B cell (primary cell): ENCODE measurements around the gene RUFY1.

Experiments
- EZH2 ChIP-seq: IDR thresholded peaks from 2 replicates; pipeline ENCODE4 v1.6.1; 2012; ENCODE audit warnings: borderline replicate concordance, low read depth, mild to moderate bottlenecking, moderate library complexity, low read length; ENCODE audit not compliant: insufficient read depth, poor library complexity, severe bottlenecking
- TF ChIP-seq, protein P1 (sequence below): fragments of 200-600 bp; IDR thresholded peaks from one replicate; pipeline ENCODE4 v1.8.0; 2022; ENCODE audit warnings: antibody characterized with exemption, mild to moderate bottlenecking

DNA sequence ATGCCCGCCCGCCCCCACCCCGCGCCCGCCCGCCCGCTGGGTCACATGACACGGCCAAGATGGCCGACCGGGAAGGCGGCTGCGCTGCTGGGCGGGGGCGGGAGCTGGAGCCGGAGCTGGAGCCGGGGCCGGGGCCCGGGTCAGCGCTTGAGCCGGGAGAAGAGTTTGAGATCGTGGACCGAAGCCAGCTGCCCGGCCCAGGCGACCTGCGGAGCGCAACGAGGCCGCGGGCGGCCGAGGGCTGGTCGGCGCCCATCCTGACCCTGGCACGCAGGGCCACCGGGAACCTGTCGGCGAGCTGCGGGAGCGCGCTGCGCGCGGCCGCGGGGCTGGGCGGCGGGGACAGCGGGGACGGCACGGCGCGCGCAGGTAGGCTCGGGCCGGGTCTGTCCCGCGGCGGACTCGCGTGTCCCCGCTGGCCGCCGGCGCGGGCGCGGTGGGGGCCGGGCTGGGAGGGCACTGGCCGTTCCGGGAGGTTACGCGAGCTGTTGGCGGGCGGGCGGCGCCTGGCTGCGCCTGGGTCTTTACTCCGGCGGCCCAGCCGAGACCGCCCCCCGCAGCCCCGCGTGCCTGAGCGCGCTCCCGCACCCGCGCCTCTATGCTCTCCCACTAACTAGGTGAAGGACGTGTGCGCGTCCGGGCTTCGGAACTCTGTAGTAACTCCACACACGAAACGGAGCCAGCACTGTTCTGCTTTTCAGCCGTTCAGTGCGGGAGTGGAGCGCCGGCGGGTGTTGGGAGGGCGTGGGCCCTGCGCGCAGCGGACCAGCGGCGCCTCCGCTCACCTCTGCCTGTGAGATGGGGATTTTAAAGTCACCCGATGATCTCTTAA lies at the start of gene RUFY1:
- TF ChIP-seq, protein P1, sequence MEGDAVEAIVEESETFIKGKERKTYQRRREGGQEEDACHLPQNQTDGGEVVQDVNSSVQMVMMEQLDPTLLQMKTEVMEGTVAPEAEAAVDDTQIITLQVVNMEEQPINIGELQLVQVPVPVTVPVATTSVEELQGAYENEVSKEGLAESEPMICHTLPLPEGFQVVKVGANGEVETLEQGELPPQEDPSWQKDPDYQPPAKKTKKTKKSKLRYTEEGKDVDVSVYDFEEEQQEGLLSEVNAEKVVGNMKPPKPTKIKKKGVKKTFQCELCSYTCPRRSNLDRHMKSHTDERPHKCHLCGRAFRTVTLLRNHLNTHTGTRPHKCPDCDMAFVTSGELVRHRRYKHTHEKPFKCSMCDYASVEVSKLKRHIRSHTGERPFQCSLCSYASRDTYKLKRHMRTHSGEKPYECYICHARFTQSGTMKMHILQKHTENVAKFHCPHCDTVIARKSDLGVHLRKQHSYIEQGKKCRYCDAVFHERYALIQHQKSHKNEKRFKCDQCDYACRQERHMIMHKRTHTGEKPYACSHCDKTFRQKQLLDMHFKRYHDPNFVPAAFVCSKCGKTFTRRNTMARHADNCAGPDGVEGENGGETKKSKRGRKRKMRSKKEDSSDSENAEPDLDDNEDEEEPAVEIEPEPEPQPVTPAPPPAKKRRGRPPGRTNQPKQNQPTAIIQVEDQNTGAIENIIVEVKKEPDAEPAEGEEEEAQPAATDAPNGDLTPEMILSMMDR, result no peak
- no peak for TF ChIP-seq EZH2
